K562 (cell line): Measurements from ENCODE around the gene MOB3B. TPM values are rescaled to one million over a fixed set of nuclear protein-coding genes. Genes with fewer than 3 reads are reported as not detected.

Experiments used
- BRF2 ChIP-seq: IDR thresholded peaks from 3 replicates; pipeline ENCODE4 v1.6.1; 2011; ENCODE audit warnings: borderline replicate concordance, mild to moderate bottlenecking; ENCODE audit not compliant: insufficient read length, insufficient read depth
- E2F8 ChIP-seq: fragments of 450-650 bp; IDR thresholded peaks from 2 replicates; pipeline ENCODE4 v1.7.1; 2018; ENCODE audit warnings: mild to moderate bottlenecking, low read depth; ENCODE audit not compliant: partially characterized antibody
- EGR1 ChIP-seq: fragments of 450-650 bp; conservative IDR thresholded peaks from 2 replicates; pipeline ENCODE4 v1.6.1; 2017; ENCODE audit warnings: mild to moderate bottlenecking
- MTF1 ChIP-seq: fragments of 250-450 bp; sonication (Bioruptor Pico); IDR thresholded peaks from 2 replicates; pipeline ENCODE4 v1.9.0; 2021; ENCODE audit warnings: moderate library complexity, mild to moderate bottlenecking, inconsistent platforms, borderline replicate concordance
- U2AF1 ChIP-seq: fragments of 200-400 bp; formaldehyde crosslinking; optimal IDR thresholded peaks from 2 replicates; pipeline ENCODE3; 2017; ENCODE audit warnings: mild to moderate bottlenecking, low read depth, low read length, moderate library complexity
- ZFP36 ChIP-seq: fragments of 150-350 bp; IDR thresholded peaks from 2 replicates; pipeline ENCODE4 v1.6.1; 2018; ENCODE audit warnings: low read length, low read depth; ENCODE audit not compliant: partially characterized antibody
- ZNF124 ChIP-seq: sonication (generic); formaldehyde crosslinking; IDR thresholded peaks from 2 replicates; pipeline ENCODE4 v1.8.1; 2022; ENCODE audit warnings: missing genetic modification reagents
- ZNF431 ChIP-seq: sonication (generic); formaldehyde crosslinking; IDR thresholded peaks from 2 replicates; pipeline ENCODE4 v1.8.0; 2022; ENCODE audit warnings: mild to moderate bottlenecking, missing genetic modification reagents
- ZNF707 ChIP-seq: fragments of 250-450 bp; sonication (Bioruptor Pico); conservative IDR thresholded peaks from 2 replicates; pipeline ENCODE4 v1.8.0; 2022; ENCODE audit warnings: inconsistent platforms, mild to moderate bottlenecking, moderate library complexity
- polyA plus RNA-seq, 8 experiments: library from polyadenylated mRNA; depleted of rRNA in 4 of 8; stranded (reverse) in 5 of 8; unstranded in 3 of 8; fragments of >200 nt; fragmentation: Nextera tagmentation in 2 of 8; fragmentation: Illumina TruSeq in 1 of 8; extraction: Ambion mirVana in 2 of 8; extraction: Trizol in 1 of 8; gene quantifications; 2 replicates each; pipeline versions ENCODE4 v1.2.1 to v1.2.3, GENCODE V29; 2011 to 2014; ENCODE audit warnings: inconsistent platforms in 1 of 8, missing spikeins in 1 of 8
- total RNA-seq, 7 experiments: library from RNA; depleted of rRNA in 6 of 7; stranded (reverse); fragments of >200 nt in 6 of 7; fragmentation: Illumina TruSeq in 2 of 7; extraction: Trizol in 2 of 7; gene quantifications; 2 replicates each; pipeline versions ENCODE4 v1.2.1 to v1.2.3, GENCODE V29; 2011 to 2021; ENCODE audit warnings: low replicate concordance in 1 of 7
- TF ChIP-seq, protein P1 (sequence below): IDR thresholded peaks from 3 replicates; pipeline ENCODE4 v1.6.1; 2011; ENCODE audit warnings: borderline replicate concordance, mild to moderate bottlenecking, moderate library complexity; ENCODE audit not compliant: insufficient read length; ENCODE audit errors: extremely low read depth
- TF ChIP-seq, protein P2 (sequence below): fragments of 250-450 bp; sonication (Bioruptor Pico); IDR thresholded peaks from 2 replicates; pipeline ENCODE4 v1.8.0; 2021; ENCODE audit warnings: borderline replicate concordance, mild to moderate bottlenecking, moderate library complexity; ENCODE audit not compliant: poor library complexity, severe bottlenecking
- TF ChIP-seq, protein P3 (sequence below): fragments of 250-450 bp; sonication (Bioruptor Pico); IDR thresholded peaks from 2 replicates; pipeline ENCODE4 v1.5.0; 2022; ENCODE audit warnings: mild to moderate bottlenecking

Gene MOB3B
- total and polyA plus RNA-seq, 9 of the 15 experiments (the other 6 are each of a cell fraction or from before 2014, with no cell fraction given): 3.6 to 12.8 (median 7.2) TPM

DNA sequence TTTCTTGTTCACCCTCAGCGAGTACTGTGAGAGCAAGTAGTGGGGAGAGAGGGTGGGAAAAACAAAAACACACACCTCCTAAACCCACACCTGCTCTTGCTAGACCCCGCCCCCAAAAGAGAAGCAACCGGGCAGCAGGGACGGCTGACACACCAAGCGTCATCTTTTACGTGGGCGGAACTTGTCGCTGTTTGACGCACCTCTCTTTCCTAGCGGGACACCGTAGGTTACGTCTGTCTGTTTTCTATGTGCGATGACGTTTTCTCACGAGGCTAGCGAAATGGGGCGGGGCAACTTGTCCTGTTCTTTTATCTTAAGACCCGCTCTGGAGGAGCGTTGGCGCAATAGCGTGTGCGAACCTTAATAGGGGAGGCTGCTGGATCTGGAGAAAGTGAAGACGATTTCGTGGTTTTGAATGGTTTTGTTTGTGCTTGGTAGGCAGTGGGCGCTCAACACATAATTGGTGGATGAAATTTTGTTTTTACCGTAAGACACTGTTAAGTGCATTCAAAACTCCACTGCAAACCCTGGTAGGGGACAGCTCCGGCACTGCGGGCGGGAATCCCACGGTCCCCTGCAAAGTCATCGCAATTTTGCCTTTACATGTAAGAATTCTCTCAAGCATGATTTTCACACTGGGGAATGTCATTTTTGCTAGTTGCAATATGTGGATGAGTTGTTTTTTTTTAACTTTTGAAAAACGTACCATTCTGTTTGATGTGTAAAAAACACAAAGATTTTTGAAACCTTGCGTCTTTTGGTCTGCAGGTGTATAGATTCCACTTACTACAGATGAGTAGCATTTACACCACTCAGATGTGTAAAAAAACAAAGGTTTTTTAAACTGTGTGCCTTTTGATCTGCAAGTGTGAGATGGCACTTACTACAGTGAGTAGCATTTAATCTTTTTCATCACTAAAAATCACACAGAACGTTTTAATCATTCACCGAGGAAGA is 44.3 kb upstream of the MOB3B start (continued):
- TF ChIP-seq, protein P1, sequence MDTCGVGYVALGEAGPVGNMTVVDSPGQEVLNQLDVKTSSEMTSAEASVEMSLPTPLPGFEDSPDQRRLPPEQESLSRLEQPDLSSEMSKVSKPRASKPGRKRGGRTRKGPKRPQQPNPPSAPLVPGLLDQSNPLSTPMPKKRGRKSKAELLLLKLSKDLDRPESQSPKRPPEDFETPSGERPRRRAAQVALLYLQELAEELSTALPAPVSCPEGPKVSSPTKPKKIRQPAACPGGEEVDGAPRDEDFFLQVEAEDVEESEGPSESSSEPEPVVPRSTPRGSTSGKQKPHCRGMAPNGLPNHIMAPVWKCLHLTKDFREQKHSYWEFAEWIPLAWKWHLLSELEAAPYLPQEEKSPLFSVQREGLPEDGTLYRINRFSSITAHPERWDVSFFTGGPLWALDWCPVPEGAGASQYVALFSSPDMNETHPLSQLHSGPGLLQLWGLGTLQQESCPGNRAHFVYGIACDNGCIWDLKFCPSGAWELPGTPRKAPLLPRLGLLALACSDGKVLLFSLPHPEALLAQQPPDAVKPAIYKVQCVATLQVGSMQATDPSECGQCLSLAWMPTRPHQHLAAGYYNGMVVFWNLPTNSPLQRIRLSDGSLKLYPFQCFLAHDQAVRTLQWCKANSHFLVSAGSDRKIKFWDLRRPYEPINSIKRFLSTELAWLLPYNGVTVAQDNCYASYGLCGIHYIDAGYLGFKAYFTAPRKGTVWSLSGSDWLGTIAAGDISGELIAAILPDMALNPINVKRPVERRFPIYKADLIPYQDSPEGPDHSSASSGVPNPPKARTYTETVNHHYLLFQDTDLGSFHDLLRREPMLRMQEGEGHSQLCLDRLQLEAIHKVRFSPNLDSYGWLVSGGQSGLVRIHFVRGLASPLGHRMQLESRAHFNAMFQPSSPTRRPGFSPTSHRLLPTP: no peak
- TF ChIP-seq MTF1 (CRISPR knock-in tag) (no peak), U2AF1 (no peak), ZNF431 (no peak), BRF2 (no peak), ZFP36 (no peak), ZNF707 (CRISPR knock-in tag) (no peak), E2F8 (peak; percentile 45), ZNF124 (no peak), EGR1 (peak; percentile 90)
- TF ChIP-seq, protein P2, sequence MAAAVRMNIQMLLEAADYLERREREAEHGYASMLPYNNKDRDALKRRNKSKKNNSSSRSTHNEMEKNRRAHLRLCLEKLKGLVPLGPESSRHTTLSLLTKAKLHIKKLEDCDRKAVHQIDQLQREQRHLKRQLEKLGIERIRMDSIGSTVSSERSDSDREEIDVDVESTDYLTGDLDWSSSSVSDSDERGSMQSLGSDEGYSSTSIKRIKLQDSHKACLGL: no peak
- TF ChIP-seq, protein P3, sequence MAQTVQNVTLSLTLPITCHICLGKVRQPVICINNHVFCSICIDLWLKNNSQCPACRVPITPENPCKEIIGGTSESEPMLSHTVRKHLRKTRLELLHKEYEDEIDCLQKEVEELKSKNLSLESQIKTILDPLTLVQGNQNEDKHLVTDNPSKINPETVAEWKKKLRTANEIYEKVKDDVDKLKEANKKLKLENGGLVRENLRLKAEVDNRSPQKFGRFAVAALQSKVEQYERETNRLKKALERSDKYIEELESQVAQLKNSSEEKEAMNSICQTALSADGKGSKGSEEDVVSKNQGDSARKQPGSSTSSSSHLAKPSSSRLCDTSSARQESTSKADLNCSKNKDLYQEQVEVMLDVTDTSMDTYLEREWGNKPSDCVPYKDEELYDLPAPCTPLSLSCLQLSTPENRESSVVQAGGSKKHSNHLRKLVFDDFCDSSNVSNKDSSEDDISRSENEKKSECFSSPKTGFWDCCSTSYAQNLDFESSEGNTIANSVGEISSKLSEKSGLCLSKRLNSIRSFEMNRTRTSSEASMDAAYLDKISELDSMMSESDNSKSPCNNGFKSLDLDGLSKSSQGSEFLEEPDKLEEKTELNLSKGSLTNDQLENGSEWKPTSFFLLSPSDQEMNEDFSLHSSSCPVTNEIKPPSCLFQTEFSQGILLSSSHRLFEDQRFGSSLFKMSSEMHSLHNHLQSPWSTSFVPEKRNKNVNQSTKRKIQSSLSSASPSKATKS (CRISPR knock-in tag): no peak
